Activated CD8-positive, alpha-beta T cell treated with anti-CD3 and anti-CD28 coated beads for 36 hours (primary cell): ENCODE results near the gene AGPAT1. TPM values are rescaled to one million over a fixed set of nuclear protein-coding genes. Genes with fewer than 3 reads are reported as not detected.
"Not testable (repeated sequence)": the region's sequence is repeated elsewhere in the genome, so short reads cannot be mapped to it uniquely, and the experiment has no call there.

Experiments
- ATAC-seq: fragments of 200-7000 bp; cut with Tn5 transposase; one replicate; pipeline ENCODE4 v1.10.0; 2021; ENCODE audit warnings: mild to moderate bottlenecking, moderate library complexity
- CTCF ChIA-PET: fragments of 350-600 bp; sonication (Branson Sonifier 250); formaldehyde crosslinking; loops from one replicate; lab custom pipeline; 2021; ENCODE audit warnings: antibody characterized with exemption; lab: Charles Lee
- POLR2A ChIA-PET: fragments of 350-600 bp; sonication (Branson Sonifier 250); formaldehyde crosslinking; loops from one replicate; lab custom pipeline; 2021; ENCODE audit warnings: antibody characterized with exemption; lab: Charles Lee
- DNase-seq: peaks from one replicate; pipeline ENCODE4 v3.0.0-alpha.2; 2020
- H3K27ac Mint-ChIP-seq: one replicate; pipeline ENCODE4 v1.8.0; 2021; ENCODE audit warnings: mild to moderate bottlenecking, mixed read lengths
- H3K27me3 Mint-ChIP-seq: one replicate; pipeline ENCODE4 v1.8.0; 2021; ENCODE audit warnings: mixed read lengths
- H3K36me3 Mint-ChIP-seq: one replicate; pipeline ENCODE4 v1.8.0; 2021; ENCODE audit warnings: low read depth, mixed read lengths
- H3K4me1 Mint-ChIP-seq: one replicate; pipeline ENCODE4 v1.8.0; 2021; ENCODE audit warnings: low read depth, mixed read lengths
- H3K4me3 Mint-ChIP-seq: one replicate; pipeline ENCODE4 v1.8.0; 2021; ENCODE audit warnings: mild to moderate bottlenecking, moderate library complexity, mixed read lengths
- H3K9me3 Mint-ChIP-seq: one replicate; pipeline ENCODE4 v1.8.0; 2021; ENCODE audit warnings: mixed read lengths
- intact Hi-C: fragments of 100-400 bp; cut with micrococcal nuclease; formaldehyde crosslinking; loops from one replicate; pipeline ENCODE4 v1.10.0; 2022
- total RNA-seq, 2 experiments: library from RNA; stranded (reverse); gene quantifications; one replicate each; pipeline ENCODE4 v1.2.3, GENCODE V29; 2021
- TF ChIP-seq, protein P1 (sequence below): fragments of 200-600 bp; IDR thresholded peaks from one replicate; pipeline ENCODE4 v1.8.0; 2022; ENCODE audit warnings: antibody characterized with exemption, mild to moderate bottlenecking

The AGPAT1 gene
- total RNA-seq, 2 experiments from 2014 or later: 24.6 to 28.7 TPM

DNA sequence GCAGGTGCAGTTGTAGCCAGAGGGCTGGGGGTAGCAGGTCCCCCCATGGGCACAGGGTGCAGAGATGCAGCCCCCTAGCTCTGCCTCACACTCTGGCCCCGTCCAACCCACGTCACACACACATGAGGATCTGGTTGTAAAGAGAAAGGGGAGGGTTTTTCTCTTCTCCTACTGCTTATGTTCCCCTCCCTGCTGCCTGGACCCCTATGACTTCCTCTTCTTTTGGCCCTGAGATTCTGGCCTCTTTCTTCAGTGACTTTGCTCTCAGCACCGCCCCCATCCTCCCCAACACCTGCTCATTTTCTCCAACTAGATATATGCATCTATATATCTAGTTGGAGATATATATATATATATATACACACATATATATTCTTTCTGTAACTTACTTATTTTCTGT is 38.2 kb upstream of the AGPAT1 start:
- Mint-ChIP-seq H3K36me3 (no peaks in the 10 kb centered on the region), H3K9me3 (no peaks in the 10 kb centered on the region), H3K27ac (no peak overlapping the region), H3K4me3 (no peak overlapping the region), H3K4me1 (no peaks in the 10 kb centered on the region), H3K27me3 (no peaks in the 10 kb centered on the region)
- CTCF ChIA-PET: no interaction called here
- DNase-seq (no peak), ATAC-seq (no peak)
- intact Hi-C loops: no loop called here
- TF ChIP-seq, protein P1, sequence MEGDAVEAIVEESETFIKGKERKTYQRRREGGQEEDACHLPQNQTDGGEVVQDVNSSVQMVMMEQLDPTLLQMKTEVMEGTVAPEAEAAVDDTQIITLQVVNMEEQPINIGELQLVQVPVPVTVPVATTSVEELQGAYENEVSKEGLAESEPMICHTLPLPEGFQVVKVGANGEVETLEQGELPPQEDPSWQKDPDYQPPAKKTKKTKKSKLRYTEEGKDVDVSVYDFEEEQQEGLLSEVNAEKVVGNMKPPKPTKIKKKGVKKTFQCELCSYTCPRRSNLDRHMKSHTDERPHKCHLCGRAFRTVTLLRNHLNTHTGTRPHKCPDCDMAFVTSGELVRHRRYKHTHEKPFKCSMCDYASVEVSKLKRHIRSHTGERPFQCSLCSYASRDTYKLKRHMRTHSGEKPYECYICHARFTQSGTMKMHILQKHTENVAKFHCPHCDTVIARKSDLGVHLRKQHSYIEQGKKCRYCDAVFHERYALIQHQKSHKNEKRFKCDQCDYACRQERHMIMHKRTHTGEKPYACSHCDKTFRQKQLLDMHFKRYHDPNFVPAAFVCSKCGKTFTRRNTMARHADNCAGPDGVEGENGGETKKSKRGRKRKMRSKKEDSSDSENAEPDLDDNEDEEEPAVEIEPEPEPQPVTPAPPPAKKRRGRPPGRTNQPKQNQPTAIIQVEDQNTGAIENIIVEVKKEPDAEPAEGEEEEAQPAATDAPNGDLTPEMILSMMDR: no peak
- POLR2A ChIA-PET: no interaction called here

DNA sequence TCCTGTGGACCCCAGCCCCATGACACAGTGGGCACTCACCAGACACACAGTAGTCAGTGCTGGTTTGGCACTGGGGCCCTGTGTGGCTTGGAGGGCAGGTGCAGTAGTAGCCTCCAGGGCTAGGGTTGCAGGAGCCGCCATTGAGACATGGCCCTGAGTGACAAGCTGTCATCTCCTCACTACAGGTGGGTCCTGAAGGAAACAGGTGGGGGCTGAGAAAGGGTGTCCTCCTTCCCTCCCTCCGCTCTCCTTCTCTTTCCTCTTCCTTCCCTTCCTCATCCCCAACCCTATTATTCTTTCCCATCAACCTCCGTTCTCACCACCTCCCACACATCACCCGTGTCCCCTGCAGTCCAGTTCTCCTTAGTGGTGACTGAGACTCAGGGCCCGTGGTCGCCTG is 37.8 kb upstream of the AGPAT1 start:
- intact Hi-C loops: no loop called here
- POLR2A ChIA-PET: no interaction called here
- TF ChIP-seq, protein P1: no peak
- ATAC-seq (no peak), DNase-seq (no peak)
- H3K9me3 Mint-ChIP-seq: no peaks in the 10 kb centered on the region
- H3K27me3 Mint-ChIP-seq: no peaks in the 10 kb centered on the region
- H3K27ac Mint-ChIP-seq: no peak overlapping the region
- no peaks in the 10 kb centered on the region for H3K36me3 Mint-ChIP-seq
- CTCF ChIA-PET: no interaction called here
- no peaks in the 10 kb centered on the region for H3K4me1 Mint-ChIP-seq
- H3K4me3 Mint-ChIP-seq: no peak overlapping the region

DNA sequence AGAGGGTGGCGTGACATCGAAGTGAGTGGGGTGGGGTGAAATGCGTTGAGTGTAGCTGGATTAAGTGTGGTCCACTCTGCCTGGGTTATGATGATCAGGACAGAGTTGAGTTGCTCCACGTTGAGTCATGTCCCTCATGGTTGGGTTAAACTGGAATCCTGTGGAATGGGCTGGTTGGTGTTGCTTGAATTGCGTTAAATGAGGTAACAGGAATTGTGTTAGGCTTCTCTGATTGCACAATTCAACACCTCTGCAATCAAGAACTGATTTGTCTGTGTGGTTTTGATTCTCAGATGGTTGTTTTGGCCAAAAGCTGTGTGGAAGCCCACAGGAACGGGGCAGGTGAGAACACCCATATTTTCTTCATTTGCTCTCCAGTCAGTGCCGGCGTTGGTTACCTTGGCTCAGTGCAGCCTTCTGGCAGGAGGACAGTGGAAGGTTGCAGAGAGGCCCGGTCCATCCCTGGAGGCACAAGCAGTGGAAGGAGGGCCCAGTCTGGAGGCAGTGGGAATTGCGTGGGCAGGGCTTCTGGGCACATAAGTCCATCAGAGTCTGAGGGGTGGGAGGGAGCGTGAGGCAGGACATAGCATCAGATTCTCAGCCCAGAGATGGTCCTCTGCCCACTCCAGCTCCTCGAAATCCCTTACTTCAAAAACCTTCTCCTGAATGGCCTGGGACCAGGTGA is 36.3 kb upstream of the AGPAT1 start:
- intact Hi-C loops: no loop called here
- POLR2A ChIA-PET: no interaction called here
- Mint-ChIP-seq H3K27ac (no peak overlapping the region), H3K9me3 (no peaks in the 10 kb centered on the region), H3K4me3 (no peak overlapping the region), H3K27me3 (no peaks in the 10 kb centered on the region), H3K36me3 (no peaks in the 10 kb centered on the region), H3K4me1 (no peaks in the 10 kb centered on the region)
- TF ChIP-seq, protein P1: no peak
- DNase-seq: no peak
- CTCF ChIA-PET: no interaction called here
- ATAC-seq: no peak

DNA sequence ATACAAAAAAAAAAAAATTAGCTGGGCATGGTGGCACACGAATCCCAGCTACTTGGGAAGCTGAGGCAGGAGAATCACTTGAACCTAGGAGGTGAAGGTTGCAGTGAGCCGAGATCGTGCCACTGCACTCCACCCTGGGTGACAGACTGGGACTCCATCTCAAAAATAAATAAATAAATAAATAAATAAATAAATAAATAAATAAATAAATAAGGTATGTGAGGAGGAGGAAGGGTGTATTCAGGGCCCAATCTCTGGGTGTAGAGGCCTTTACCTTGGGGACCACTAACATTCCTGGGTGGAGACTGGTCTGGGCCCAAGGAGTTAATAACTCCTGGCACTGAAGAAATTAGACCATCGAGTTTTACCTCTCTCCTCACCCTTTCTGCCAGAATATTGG is 35.5 kb upstream of the AGPAT1 start:
- H3K4me3 Mint-ChIP-seq, H3K9me3 Mint-ChIP-seq, DNase-seq, H3K36me3 Mint-ChIP-seq, ATAC-seq, H3K27me3 Mint-ChIP-seq, H3K4me1 Mint-ChIP-seq, CTCF ChIA-PET, H3K27ac Mint-ChIP-seq, intact Hi-C loops, POLR2A ChIA-PET: not testable (repeated sequence)

DNA sequence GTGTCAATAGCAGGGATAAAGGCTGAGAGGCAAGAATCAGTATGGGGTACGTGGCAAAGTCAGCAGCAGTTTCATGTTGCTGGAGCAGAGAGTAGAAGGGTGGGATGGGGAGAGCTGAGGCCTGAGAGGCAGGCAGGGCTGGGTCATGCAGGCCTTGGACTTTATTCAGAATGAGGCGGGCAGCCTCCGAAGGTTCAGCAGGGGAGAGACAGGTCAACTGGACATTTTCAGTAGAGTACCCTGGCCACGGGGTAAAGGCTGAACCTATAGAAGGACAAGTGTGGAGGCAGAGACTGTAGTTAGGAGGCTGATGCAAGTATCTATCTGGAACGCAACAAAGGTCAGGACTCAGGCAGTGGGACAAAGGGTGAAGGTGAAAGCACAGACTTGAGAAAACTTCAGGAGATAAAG is 34.3 kb upstream of the AGPAT1 start:
- Mint-ChIP-seq H3K9me3 (no peaks in the 10 kb centered on the region), H3K27me3 (no peaks in the 10 kb centered on the region), H3K4me1 (no peaks in the 10 kb centered on the region), H3K36me3 (no peaks in the 10 kb centered on the region), H3K4me3 (no peak overlapping the region), H3K27ac (no peak overlapping the region)
- CTCF ChIA-PET: no interaction called here
- DNase-seq: no peak
- POLR2A ChIA-PET: no interaction called here
- TF ChIP-seq, protein P1: no peak
- intact Hi-C loops: no loop called here
- no peak for ATAC-seq
